Bronchial epithelial cell (primary cell): Measurements from ENCODE around the gene SLITRK5. TPM values are rescaled to one million over a fixed set of nuclear protein-coding genes. Genes with fewer than 3 reads are reported as not detected.

ENCODE experiments used
- DNase-seq: peaks from one replicate; pipeline ENCODE4 v3.0.0-alpha.2; 2010; ENCODE audit warnings: low read depth
- FAIRE-seq: peaks from 2 replicates; lab custom pipeline; 2011; peaks lifted over from hg19 to GRCh38; lab: Jason Lieb, UNC
- H3K27me3 ChIP-seq: 2 replicates; pipeline ENCODE4 v1.5.1; 2011; ENCODE audit warnings: low read length; ENCODE audit not compliant: control insufficient read depth, insufficient read depth
- H3K36me3 ChIP-seq: 2 replicates; pipeline ENCODE4 v1.5.1; 2011; ENCODE audit warnings: low read length; ENCODE audit not compliant: control insufficient read depth, insufficient read depth
- H3K4me3 ChIP-seq: 2 replicates; pipeline ENCODE4 v1.5.1; 2011; ENCODE audit warnings: mild to moderate bottlenecking, low read depth, low read length, control low read depth
- total RNA-seq: library from RNA; depleted of rRNA; stranded (reverse); fragments of >200 nt; gene quantifications from 2 replicates; pipeline ENCODE4 v1.2.1, GENCODE V29; 2014
- TF ChIP-seq, protein P1 (sequence below): IDR thresholded peaks from 2 replicates; pipeline ENCODE4 v1.5.1; 2011; ENCODE audit warnings: mild to moderate bottlenecking, moderate library complexity, low read length, control low read depth, inconsistent platforms; ENCODE audit not compliant: insufficient read depth, severe bottlenecking

Gene SLITRK5
- total RNA-seq, 1 donor from 2014 or later = under 0.01 TPM

DNA sequence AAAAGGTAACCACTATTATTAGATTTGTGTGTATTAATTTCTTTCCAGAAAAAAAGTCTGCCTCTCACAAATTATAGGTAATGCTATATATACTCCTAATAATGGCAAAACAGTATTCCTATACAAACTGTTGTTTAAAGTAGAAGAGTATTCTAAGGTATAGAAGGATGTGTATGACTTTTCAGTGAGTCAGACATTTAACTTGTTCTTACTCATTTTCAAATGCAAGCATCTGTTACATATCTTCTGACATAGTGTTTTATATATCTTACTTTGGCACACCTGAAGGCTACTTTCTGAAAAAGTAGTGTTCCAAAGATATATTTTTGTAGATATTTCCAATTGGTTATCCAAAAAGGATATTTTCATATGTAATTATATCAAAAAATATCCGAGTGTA, 3.5 kb upstream of the SLITRK5 start:
- TF ChIP-seq, protein P1, sequence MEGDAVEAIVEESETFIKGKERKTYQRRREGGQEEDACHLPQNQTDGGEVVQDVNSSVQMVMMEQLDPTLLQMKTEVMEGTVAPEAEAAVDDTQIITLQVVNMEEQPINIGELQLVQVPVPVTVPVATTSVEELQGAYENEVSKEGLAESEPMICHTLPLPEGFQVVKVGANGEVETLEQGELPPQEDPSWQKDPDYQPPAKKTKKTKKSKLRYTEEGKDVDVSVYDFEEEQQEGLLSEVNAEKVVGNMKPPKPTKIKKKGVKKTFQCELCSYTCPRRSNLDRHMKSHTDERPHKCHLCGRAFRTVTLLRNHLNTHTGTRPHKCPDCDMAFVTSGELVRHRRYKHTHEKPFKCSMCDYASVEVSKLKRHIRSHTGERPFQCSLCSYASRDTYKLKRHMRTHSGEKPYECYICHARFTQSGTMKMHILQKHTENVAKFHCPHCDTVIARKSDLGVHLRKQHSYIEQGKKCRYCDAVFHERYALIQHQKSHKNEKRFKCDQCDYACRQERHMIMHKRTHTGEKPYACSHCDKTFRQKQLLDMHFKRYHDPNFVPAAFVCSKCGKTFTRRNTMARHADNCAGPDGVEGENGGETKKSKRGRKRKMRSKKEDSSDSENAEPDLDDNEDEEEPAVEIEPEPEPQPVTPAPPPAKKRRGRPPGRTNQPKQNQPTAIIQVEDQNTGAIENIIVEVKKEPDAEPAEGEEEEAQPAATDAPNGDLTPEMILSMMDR = no peak
- peaks cover 2% of the 10 kb centered on the region for H3K27me3 ChIP-seq
- peak; percentile 50 for DNase-seq
- no peak overlapping the region for H3K4me3 ChIP-seq
- no peaks in the 10 kb centered on the region for H3K36me3 ChIP-seq
- FAIRE-seq = no peak

DNA sequence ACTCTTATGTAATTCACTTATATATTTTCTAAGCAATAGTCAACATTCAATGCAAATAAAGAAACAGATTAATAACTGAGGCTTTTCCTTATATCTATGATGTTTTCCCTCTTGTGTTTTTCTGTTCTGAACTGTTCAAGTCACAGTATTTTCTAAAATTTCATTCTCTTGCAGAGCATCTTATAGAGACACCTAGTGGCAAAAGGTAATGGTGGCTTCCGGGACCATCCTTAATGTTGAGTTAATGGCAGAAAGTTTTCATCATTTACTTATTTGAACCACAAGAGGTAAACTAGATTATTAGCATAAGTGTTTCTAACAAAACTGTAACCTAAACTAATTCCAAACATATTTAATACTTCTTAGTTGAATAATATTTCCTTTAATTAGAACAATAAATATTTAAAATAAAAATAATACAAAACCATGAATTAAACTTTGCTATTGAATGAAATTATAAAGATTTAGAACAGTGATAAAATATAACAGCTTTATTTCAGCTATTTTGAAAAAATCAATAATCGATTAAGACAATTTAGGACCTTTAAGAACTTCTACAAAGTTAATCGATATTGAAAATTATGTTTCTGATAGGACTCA, 1.7 kb upstream of the SLITRK5 start:
- DNase-seq = peak; percentile 52
- TF ChIP-seq, protein P1 = peak; percentile 40
- Histone ChIP-seq H3K36me3 (no peaks in the 10 kb centered on the region), H3K27me3 (peaks cover 14% of the 10 kb centered on the region), H3K4me3 (no peak overlapping the region)
- no peak for FAIRE-seq

DNA sequence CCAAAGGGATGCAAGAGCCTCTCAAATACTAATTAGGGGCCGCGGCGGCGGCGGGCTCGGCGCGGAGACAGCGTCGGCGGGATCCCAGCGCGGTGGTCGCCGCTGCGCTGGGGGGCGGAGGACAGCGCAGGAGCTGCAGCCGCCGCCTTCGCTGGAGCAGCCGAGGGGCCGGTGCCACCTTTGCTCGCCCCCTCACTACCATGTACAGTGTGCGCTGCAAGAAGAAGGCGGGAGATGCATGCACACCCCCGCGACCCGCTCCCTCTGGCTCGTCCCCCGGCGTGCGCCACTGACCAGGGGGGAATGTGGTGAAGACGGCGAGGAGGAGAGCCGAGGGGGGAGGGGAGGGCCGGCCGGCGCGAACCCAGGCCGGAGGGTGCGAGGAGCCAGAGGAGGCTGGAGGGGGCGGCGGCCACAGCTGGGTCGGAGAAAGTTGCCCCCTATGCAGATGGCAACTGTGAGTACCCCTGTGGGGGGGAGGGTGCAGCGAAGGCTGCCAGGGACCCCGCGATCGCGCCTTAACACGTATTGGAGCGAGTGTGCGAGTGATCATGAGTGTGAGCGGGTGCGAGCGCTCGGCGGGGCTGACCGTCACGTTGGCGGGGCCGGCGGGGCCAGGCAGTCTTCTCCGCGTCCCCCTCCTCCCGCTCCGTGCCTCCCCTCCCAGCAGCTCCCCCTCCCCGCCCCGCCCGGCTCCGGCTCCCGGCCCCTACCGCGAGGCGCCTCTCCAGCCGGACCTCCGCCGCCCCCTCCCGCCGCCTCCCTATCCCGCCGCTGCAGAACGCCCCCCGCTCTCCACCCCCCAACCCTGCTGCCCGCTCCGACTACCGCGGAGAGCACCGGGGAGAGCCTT, 808 bp downstream of the SLITRK5 start:
- peak overlapping the region; percentile 37 for H3K4me3 ChIP-seq
- FAIRE-seq (no peak), DNase-seq (no peak)
- H3K27me3 ChIP-seq = peaks cover 22% of the 10 kb centered on the region
- no peaks in the 10 kb centered on the region for H3K36me3 ChIP-seq
- TF ChIP-seq, protein P1 = no peak

DNA sequence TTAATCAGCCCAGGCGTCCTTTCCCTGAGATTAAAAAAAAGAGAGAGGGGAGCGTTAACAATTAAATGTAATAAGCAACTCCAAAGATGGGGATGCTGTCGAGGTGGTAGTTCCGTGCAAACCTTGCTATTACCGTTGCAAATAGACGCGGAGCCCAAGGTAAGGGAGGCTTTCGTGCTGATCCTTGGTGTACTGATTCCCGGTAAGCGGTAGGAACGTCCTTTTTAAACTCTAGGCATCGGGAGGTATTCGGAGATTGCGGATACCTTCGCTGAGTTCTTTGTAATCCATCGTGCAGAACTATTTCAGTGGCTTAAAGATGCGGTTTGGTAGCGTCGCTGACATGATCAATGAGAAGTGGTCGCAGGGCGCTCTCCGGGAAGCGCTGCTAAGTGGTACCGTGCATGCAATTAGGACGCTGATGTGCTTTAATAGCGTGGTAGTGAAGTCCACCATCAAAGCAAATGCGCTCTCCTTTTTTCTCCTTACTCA, 3.1 kb downstream of the SLITRK5 start:
- Histone ChIP-seq H3K4me3 (no peak overlapping the region), H3K27me3 (peaks cover 29% of the 10 kb centered on the region), H3K36me3 (no peaks in the 10 kb centered on the region)
- TF ChIP-seq, protein P1 = no peak
- no peak for FAIRE-seq
- no peak for DNase-seq

DNA sequence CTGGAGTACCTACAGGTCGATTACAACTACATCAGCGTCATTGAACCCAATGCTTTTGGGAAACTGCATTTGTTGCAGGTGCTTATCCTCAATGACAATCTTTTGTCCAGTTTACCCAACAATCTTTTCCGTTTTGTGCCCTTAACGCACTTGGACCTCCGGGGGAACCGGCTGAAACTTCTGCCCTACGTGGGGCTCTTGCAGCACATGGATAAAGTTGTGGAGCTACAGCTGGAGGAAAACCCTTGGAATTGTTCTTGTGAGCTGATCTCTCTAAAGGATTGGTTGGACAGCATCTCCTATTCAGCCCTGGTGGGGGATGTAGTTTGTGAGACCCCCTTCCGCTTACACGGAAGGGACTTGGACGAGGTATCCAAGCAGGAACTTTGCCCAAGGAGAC, 4.7 kb downstream of the SLITRK5 start:
- DNase-seq (no peak), FAIRE-seq (no peak)
- Histone ChIP-seq H3K36me3 (no peaks in the 10 kb centered on the region), H3K4me3 (no peak overlapping the region), H3K27me3 (peaks cover 29% of the 10 kb centered on the region)
- TF ChIP-seq, protein P1 = no peak
